GM12891 (cell line): ENCODE results near the gene ZNF550.

Experiments used
- PAX5 ChIP-seq: IDR thresholded peaks from 2 replicates; pipeline ENCODE4 v1.6.1; 2011; ENCODE audit warnings: low read length, moderate library complexity, mild to moderate bottlenecking; ENCODE audit not compliant: insufficient read depth, severe bottlenecking
- POLR2AphosphoS5 ChIP-seq: IDR thresholded peaks from 2 replicates; pipeline ENCODE4 v1.6.1; 2011; ENCODE audit warnings: low read depth, low read length, control low read depth
- TAF1 ChIP-seq: IDR thresholded peaks from 2 replicates; pipeline ENCODE4 v1.6.1; 2011; ENCODE audit warnings: low read depth, low read length, control low read depth

- TF ChIP-seq TAF1, result peak; percentile 38; the same call in 1 of the 2 replicates
- TF ChIP-seq PAX5, result no peak
- TF ChIP-seq POLR2AphosphoS5, result peak; percentile 46; the same call in 1 of the 2 replicates
Observed at GRCh38 chr19:57583521-57584416, 24.1 kb upstream of the ZNF550 start, which contains the start of gene ZIK1.
